ENCODE measurements around the gene UBD.

DNA sequence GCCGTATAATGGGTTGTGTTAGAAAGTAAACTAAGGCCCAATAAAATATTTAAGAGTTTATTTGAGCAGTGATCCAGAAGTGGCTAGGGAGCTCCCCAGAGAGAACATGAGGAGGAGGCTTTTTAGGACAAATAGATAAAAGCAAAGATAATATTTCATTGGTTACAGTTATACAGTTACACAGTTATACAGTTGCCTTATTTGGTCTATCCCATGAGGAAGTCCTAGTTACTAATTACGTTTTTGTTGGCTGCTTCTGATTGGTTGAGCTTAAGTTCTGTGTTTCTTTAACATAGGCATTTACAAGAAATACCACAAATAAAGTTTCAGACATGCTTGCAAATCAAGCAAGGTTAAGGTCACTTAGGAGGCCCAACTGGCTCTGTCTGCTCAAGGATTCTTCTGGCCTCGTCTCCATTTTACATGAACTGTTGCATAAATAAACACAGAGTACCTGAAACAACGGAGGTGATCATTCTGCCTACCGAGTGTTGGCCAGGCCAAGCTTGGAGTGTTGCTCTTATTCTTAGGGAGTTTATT, 7.0 kb downstream of the UBD start:
- TF ChIP-seq HDAC6 (IDR thresholded peaks at IDR 0.05; ENCODE audit: low read depth, low read length) (no peak), PAF1 (CRISPR knock-in tag; IDR thresholded peaks at IDR 0.05) (no peak), ZNF367 (CRISPR knock-in tag; IDR thresholded peaks at IDR 0.05; ENCODE audit: borderline replicate concordance) (no peak), RFXANK (CRISPR knock-in tag; IDR thresholded peaks at IDR 0.05) (peak; percentile 98), NR2F1 (CRISPR knock-in tag; IDR thresholded peaks at IDR 0.05) (no peak)
- TF ChIP-seq, protein P1, sequence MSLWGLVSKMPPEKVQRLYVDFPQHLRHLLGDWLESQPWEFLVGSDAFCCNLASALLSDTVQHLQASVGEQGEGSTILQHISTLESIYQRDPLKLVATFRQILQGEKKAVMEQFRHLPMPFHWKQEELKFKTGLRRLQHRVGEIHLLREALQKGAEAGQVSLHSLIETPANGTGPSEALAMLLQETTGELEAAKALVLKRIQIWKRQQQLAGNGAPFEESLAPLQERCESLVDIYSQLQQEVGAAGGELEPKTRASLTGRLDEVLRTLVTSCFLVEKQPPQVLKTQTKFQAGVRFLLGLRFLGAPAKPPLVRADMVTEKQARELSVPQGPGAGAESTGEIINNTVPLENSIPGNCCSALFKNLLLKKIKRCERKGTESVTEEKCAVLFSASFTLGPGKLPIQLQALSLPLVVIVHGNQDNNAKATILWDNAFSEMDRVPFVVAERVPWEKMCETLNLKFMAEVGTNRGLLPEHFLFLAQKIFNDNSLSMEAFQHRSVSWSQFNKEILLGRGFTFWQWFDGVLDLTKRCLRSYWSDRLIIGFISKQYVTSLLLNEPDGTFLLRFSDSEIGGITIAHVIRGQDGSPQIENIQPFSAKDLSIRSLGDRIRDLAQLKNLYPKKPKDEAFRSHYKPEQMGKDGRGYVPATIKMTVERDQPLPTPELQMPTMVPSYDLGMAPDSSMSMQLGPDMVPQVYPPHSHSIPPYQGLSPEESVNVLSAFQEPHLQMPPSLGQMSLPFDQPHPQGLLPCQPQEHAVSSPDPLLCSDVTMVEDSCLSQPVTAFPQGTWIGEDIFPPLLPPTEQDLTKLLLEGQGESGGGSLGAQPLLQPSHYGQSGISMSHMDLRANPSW (CRISPR knock-in tag; IDR thresholded peaks at IDR 0.05; ENCODE audit: borderline replicate concordance) = no peak
- TF ChIP-seq, protein P2, sequence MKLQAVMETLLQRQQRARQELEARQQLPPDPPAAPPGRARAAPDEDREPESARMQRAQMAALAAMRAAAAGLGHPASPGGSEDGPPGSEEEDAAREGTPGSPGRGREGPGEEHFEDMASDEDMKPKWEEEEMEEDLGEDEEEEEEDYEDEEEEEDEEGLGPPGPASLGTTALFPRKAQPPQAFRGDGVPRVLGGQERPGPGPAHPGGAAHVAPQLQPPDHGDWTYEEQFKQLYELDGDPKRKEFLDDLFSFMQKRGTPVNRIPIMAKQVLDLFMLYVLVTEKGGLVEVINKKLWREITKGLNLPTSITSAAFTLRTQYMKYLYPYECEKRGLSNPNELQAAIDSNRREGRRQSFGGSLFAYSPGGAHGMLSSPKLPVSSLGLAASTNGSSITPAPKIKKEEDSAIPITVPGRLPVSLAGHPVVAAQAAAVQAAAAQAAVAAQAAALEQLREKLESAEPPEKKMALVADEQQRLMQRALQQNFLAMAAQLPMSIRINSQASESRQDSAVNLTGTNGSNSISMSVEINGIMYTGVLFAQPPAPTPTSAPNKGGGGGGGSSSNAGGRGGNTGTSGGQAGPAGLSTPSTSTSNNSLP (IDR thresholded peaks at IDR 0.05; ENCODE audit: low read depth, low read length) = no peak

Measured in HepG2 (cell line).